ENCODE results near the gene TAF12. TPM values are rescaled to one million over a fixed set of nuclear protein-coding genes. Genes with fewer than 3 reads are reported as not detected.

TAF12 gene
- total RNA-seq, 1 donor from 2014 or later, result 32.2 TPM

- Histone ChIP-seq H3K36me3 (peaks cover 32 to 40% of the 10 kb centered on the region in 2 donors), H3K27me3 (no peaks in the 10 kb centered on the region), H3K9me3 (no peaks in the 10 kb centered on the region), H3K4me3 (peak overlapping the region; percentile 77 to 86), H3K27ac (peak overlapping the region; percentile 91 to 92), H3K4me1 (peaks cover 8 to 14% of the 10 kb centered on the region in 2 donors)
- intact Hi-C loops (cut with DNase I), result loop anchor here (1.0 to 5.0 kb wide), 5 partner anchors 28 to 324 kb away; partner anchors contain the start of genes SESN2, TAF12 and TRNAU1AP
- DNase-seq (ENCODE audit: low spot score in 2 of 2), result no peak
- no peak for TF ChIP-seq CTCF (IDR thresholded peaks at IDR 0.05)
Observed at GRCh38 chr1:28580722-28581530, 61.9 kb downstream of the TAF12 start.

- H3K27me3 ChIP-seq, result no peaks in the 10 kb centered on the region
- peaks cover 8 to 14% of the 10 kb centered on the region in 2 donors for H3K4me1 ChIP-seq
- peaks cover 45 to 48% of the 10 kb centered on the region in 2 donors for H3K36me3 ChIP-seq
- no peak for TF ChIP-seq CTCF (IDR thresholded peaks at IDR 0.05)
- no peak for DNase-seq (ENCODE audit: low spot score in 2 of 2)
- peak overlapping the region in 1 of 2 donors; percentile 77 for H3K4me3 ChIP-seq
- intact Hi-C loops (cut with DNase I), result no loop called here
- H3K9me3 ChIP-seq, result no peaks in the 10 kb centered on the region
- peak overlapping the region; percentile 11 to 43 for H3K27ac ChIP-seq
Observed at GRCh38 chr1:28579401-28579800, 63.5 kb downstream of the TAF12 start.

GRCh38 chr1:28578696-28579218 is 64.1 kb downstream of the TAF12 start:
- peaks cover 8 to 14% of the 10 kb centered on the region in 2 donors for H3K4me1 ChIP-seq
- H3K27me3 ChIP-seq, result no peaks in the 10 kb centered on the region
- H3K36me3 ChIP-seq, result peaks cover 51 to 52% of the 10 kb centered on the region in 2 donors
- H3K9me3 ChIP-seq, result no peaks in the 10 kb centered on the region
- DNase-seq (ENCODE audit: low spot score in 2 of 2), result no peak
- intact Hi-C loops (cut with DNase I), result no loop called here
- H3K27ac ChIP-seq, result no peak overlapping the region
- H3K4me3 ChIP-seq, result no peak overlapping the region
- TF ChIP-seq CTCF (IDR thresholded peaks at IDR 0.05), result no peak

GRCh38 chr1:28577738-28578536 is 64.9 kb downstream of the TAF12 start:
- peaks cover 8 to 14% of the 10 kb centered on the region in 2 donors for H3K4me1 ChIP-seq
- DNase-seq (ENCODE audit: low spot score in 2 of 2), result no peak
- peaks cover 58 to 61% of the 10 kb centered on the region in 2 donors for H3K36me3 ChIP-seq
- H3K9me3 ChIP-seq, result no peaks in the 10 kb centered on the region
- no peaks in the 10 kb centered on the region for H3K27me3 ChIP-seq
- TF ChIP-seq CTCF (IDR thresholded peaks at IDR 0.05), result no peak
- no peak overlapping the region for H3K27ac ChIP-seq
- intact Hi-C loops (cut with DNase I), result no loop called here
- no peak overlapping the region for H3K4me3 ChIP-seq

- no peak for TF ChIP-seq CTCF (IDR thresholded peaks at IDR 0.05)
- peaks cover 66 to 67% of the 10 kb centered on the region in 2 donors for H3K36me3 ChIP-seq
Observed at GRCh38 chr1:28577052-28577678, 65.7 kb downstream of the TAF12 start.

More at GRCh38 chr1:28577052-28577678, 65.7 kb downstream of the TAF12 start:
- no peaks in the 10 kb centered on the region for H3K9me3 ChIP-seq
- intact Hi-C loops (cut with DNase I), result no loop called here
- DNase-seq (ENCODE audit: low spot score in 2 of 2), result no peak
- H3K27me3 ChIP-seq, result no peaks in the 10 kb centered on the region
- H3K4me1 ChIP-seq, result peaks cover 8 to 14% of the 10 kb centered on the region in 2 donors
- H3K4me3 ChIP-seq, result no peak overlapping the region
- no peak overlapping the region for H3K27ac ChIP-seq

All from ascending aorta (tissue), 2 donors.